HepG2 (cell line): ENCODE measurements around the gene HELZ. TPM values are rescaled to one million over a fixed set of nuclear protein-coding genes. Genes with fewer than 3 reads are reported as not detected.

ENCODE experiments used
- ATAC-seq: fragments of 200-7000 bp; cut with Tn5 transposase; 3 replicates; pipeline ENCODE4 v1.9.1; 2020; ENCODE audit warnings: mild to moderate bottlenecking, moderate library complexity
- BruUV-seq: library from RNA; stranded (reverse); fragments of 400-500 nt; replicated peaks from 2 replicates; lab custom pipeline; 2021; lab: Mats Ljungman, UMichigan
- CTCF ChIA-PET: fragments of 300-600 bp; formaldehyde crosslinking; extraction: SDS; loops from one replicate; lab custom pipeline; 2021; ENCODE audit warnings: low total read pairs, inconsistent platforms, low intra/inter-chr PET ratio; lab: Yijun Ruan, JAX
- POLR2A ChIA-PET: fragments of 350-600 bp; sonication (Branson Sonifier 250); formaldehyde crosslinking; loops from one replicate; lab custom pipeline; 2020; ENCODE audit warnings: antibody characterized with exemption, inconsistent platforms; lab: Yijun Ruan, JAX
- DNase-seq: peaks from one replicate; pipeline ENCODE4 v3.0.0-alpha.2; 2015; ENCODE audit warnings: low spot score
- FAIRE-seq: peaks from 3 replicates; lab custom pipeline; 2011; peaks lifted over from hg19 to GRCh38; lab: Jason Lieb, UNC
- H2AFZ ChIP-seq: one replicate; pipeline ENCODE4 v1.6.1; 2011; ENCODE audit warnings: low read length, inconsistent platforms
- H3K27ac ChIP-seq: fragments of 300-600 bp; 3 replicates; pipeline ENCODE4 v1.8.0; 2011; ENCODE audit warnings: mixed run types, mild to moderate bottlenecking, mixed read lengths, low read length, inconsistent platforms; ENCODE audit not compliant: insufficient read depth; ENCODE audit errors: extremely low read length
- H3K27me3 ChIP-seq, 2 experiments: fragments of 200-600 bp in 1 of 2; 2 replicates in 1 of 2; 3 replicates in 1 of 2; pipeline versions ENCODE4 v1.6.0 to v1.8.0; 2011; ENCODE audit warnings: low read length in 2 of 2, mild to moderate bottlenecking in 2 of 2, moderate library complexity in 2 of 2, inconsistent platforms in 1 of 2; ENCODE audit not compliant: insufficient read depth in 2 of 2, control insufficient read depth in 1 of 2
- H3K36me3 ChIP-seq, 2 experiments: fragments of 200-600 bp in 1 of 2; replicated peaks in 1 of 2; 2 replicates in 1 of 2; 3 replicates in 1 of 2; pipeline versions ENCODE4 v1.5.1 to v1.8.0; 2011; ENCODE audit warnings: low read length in 2 of 2, inconsistent platforms in 1 of 2; ENCODE audit not compliant: insufficient read depth in 2 of 2, control insufficient read depth in 1 of 2
- H3K4me1 ChIP-seq: 2 replicates; pipeline ENCODE4 v1.5.1; 2012; ENCODE audit warnings: low read length, inconsistent platforms; ENCODE audit not compliant: insufficient read depth
- H3K4me2 ChIP-seq: 2 replicates; pipeline ENCODE4 v1.6.0; 2011; ENCODE audit warnings: low read depth, low read length, inconsistent platforms
- H3K4me3 ChIP-seq, 3 experiments: fragments of 200-600 bp in 1 of 3; sonication (generic), shearing (Covaris generic) in 1 of 3; replicated peaks in 1 of 3; 2 replicates each; pipeline ENCODE4 v1.5.1; 2011 to 2016; ENCODE audit warnings: low read length in 3 of 3, inconsistent platforms in 2 of 3, low read depth in 2 of 3, mild to moderate bottlenecking in 2 of 3, control low read depth in 1 of 3, mixed read lengths in 1 of 3; ENCODE audit not compliant: insufficient read depth in 1 of 3
- H3K79me2 ChIP-seq: one replicate; pipeline ENCODE4 v1.6.1; 2011; ENCODE audit warnings: low read length, inconsistent platforms; ENCODE audit not compliant: insufficient read depth
- H3K9ac ChIP-seq: 2 replicates; pipeline ENCODE4 v1.6.0; 2011; ENCODE audit warnings: mild to moderate bottlenecking, low read depth, low read length, inconsistent platforms; ENCODE audit not compliant: insufficient read depth
- H3K9me3 ChIP-seq: 2 replicates; pipeline ENCODE4 v1.5.1; 2012; ENCODE audit warnings: mild to moderate bottlenecking, low read length
- H4K20me1 ChIP-seq: 2 replicates; pipeline ENCODE4 v1.6.0; 2011; ENCODE audit warnings: inconsistent platforms, mild to moderate bottlenecking, low read length, moderate library complexity; ENCODE audit not compliant: insufficient read depth
- ELF4 ChIP-seq: sonication (generic); formaldehyde crosslinking; IDR thresholded peaks from 2 replicates; pipeline ENCODE4 v1.5.0; 2020; ENCODE audit warnings: missing genetic modification reagents, mild to moderate bottlenecking, moderate library complexity, borderline replicate concordance
- GPBP1L1 ChIP-seq: sonication (generic); formaldehyde crosslinking; IDR thresholded peaks from 2 replicates; pipeline ENCODE4 v1.5.0; 2020; ENCODE audit warnings: mild to moderate bottlenecking, missing genetic modification reagents
- HDAC6 ChIP-seq: fragments of 200-600 bp; sonication (generic); IDR thresholded peaks from 2 replicates; pipeline ENCODE4 v1.7.0; 2017; ENCODE audit warnings: mild to moderate bottlenecking, antibody characterized with exemption, low read length, low read depth
- KDM1A ChIP-seq: IDR thresholded peaks from 2 replicates; pipeline ENCODE4 v1.6.1; 2016; ENCODE audit warnings: missing compliant biosample characterization
- SALL1 ChIP-seq: sonication (generic); formaldehyde crosslinking; IDR thresholded peaks from 2 replicates; pipeline ENCODE4 v1.8.0; 2022; ENCODE audit warnings: mild to moderate bottlenecking, missing genetic modification reagents
- TCF7 ChIP-seq: sonication (generic); IDR thresholded peaks from 2 replicates; pipeline ENCODE4 v1.6.1; 2016; ENCODE audit warnings: antibody characterized with exemption, low read depth
- TFE3 ChIP-seq: IDR thresholded peaks from 2 replicates; pipeline ENCODE4 v1.6.1; 2016
- ZBTB10 ChIP-seq: sonication (generic); formaldehyde crosslinking; IDR thresholded peaks from 2 replicates; pipeline ENCODE4 v1.4.0; 2020; ENCODE audit warnings: missing genetic modification reagents, borderline replicate concordance
- ZBTB38 ChIP-seq: sonication (generic); formaldehyde crosslinking; IDR thresholded peaks from 2 replicates; pipeline ENCODE4 v1.5.1; 2020; ENCODE audit warnings: mild to moderate bottlenecking, missing genetic modification reagents
- ZBTB49 ChIP-seq: sonication (generic); formaldehyde crosslinking; IDR thresholded peaks from 2 replicates; pipeline ENCODE4 v1.4.0; 2020; ENCODE audit warnings: missing genetic modification reagents, borderline replicate concordance
- ZNF572 ChIP-seq: sonication (generic); formaldehyde crosslinking; IDR thresholded peaks from 2 replicates; pipeline ENCODE4 v1.5.1; 2020; ENCODE audit warnings: mild to moderate bottlenecking, missing genetic modification reagents
- ZNF777 ChIP-seq: sonication (generic); formaldehyde crosslinking; IDR thresholded peaks from 2 replicates; pipeline ENCODE4 v1.4.0; 2020; ENCODE audit warnings: missing genetic modification reagents
- ZSCAN5A ChIP-seq: sonication (generic); formaldehyde crosslinking; IDR thresholded peaks from 2 replicates; pipeline ENCODE4 v1.8.0; 2022; ENCODE audit warnings: mild to moderate bottlenecking, missing genetic modification reagents, borderline replicate concordance
- WGBS: methylation state at CpG from one replicate; pipeline ENCODE4 v1.1.6; 2017; ENCODE audit warnings: low lambda C conversion rate; 5-methylcytosine and 5-hydroxymethylcytosine counted together
- in situ Hi-C: cut with HindIII; loops from 2 replicates; pipeline ENCODE4 v1.10.0; 2017; ENCODE audit warnings: low pct_unique_long_range_greater_than_20kb; ENCODE audit not compliant: extremely low pct_ligation_motif_present
- intact Hi-C: fragments of 100-400 bp; cut with micrococcal nuclease; formaldehyde crosslinking; loops from one replicate; pipeline ENCODE4 v1.10.0; 2022; ENCODE audit not compliant: unreplicated experiment
- polyA plus RNA-seq, 8 experiments: library from polyadenylated mRNA; depleted of rRNA in 3 of 8; stranded (reverse) in 7 of 8; unstranded in 1 of 8; fragments of >200 nt; fragmentation: Illumina TruSeq in 4 of 8; extraction: Trizol in 4 of 8; gene quantifications; 2 replicates each; pipeline versions ENCODE4 v1.2.1 to v1.2.3, GENCODE V29; 2011 to 2016; ENCODE audit warnings: low read depth in 4 of 8, missing spikeins in 1 of 8, mixed read lengths in 1 of 8; ENCODE audit not compliant: insufficient read depth in 1 of 8
- total RNA-seq, 5 experiments: library from RNA; depleted of rRNA; stranded (reverse); fragments of >200 nt; fragmentation: Illumina TruSeq; extraction: Trizol; gene quantifications; 2 replicates each; pipeline ENCODE4 v1.2.3, GENCODE V29; 2016; ENCODE audit warnings: low read depth in 1 of 5

The HELZ gene
- total and polyA plus RNA-seq, 2 of the 13 experiments (the other 11 are each of a cell fraction or from before 2014, with no cell fraction given) = 35.3 to 52.4 TPM

- ATAC-seq (no peak), FAIRE-seq (no peak), DNase-seq (no peak)
- Histone ChIP-seq H3K9me3 (no peaks in the 10 kb centered on the region), H3K79me2 (no peaks in the 10 kb centered on the region), H3K27ac (no peak overlapping the region), H4K20me1 (no peaks in the 10 kb centered on the region), H3K9ac (no peak overlapping the region), H3K27me3 (no peaks in the 10 kb centered on the region), H2AFZ (no peak overlapping the region), H3K36me3 (no peaks in the 10 kb centered on the region), H3K4me2 (no peak overlapping the region), H3K4me1 (peaks cover 23% of the 10 kb centered on the region), H3K4me3 (no peak overlapping the region)
- no TSS peak for BruUV-seq
- ChIA-PET POLR2A (no interaction called here), CTCF (no interaction called here)
- TF ChIP-seq GPBP1L1 (CRISPR knock-in tag) (no peak), ZBTB10 (CRISPR knock-in tag) (no peak), KDM1A (CRISPR knock-in tag) (no peak), ZBTB38 (no peak), TCF7 (no peak), SALL1 (no peak), TFE3 (CRISPR knock-in tag) (no peak), ZBTB49 (CRISPR knock-in tag) (no peak), ZSCAN5A (CRISPR knock-in tag) (no peak), HDAC6 (no peak), ZNF572 (CRISPR knock-in tag) (no peak), ZNF777 (CRISPR knock-in tag) (no peak), ELF4 (no peak)
- TF ChIP-seq, all 625 proteins: peak for 0
- intact Hi-C loops (no loop called here), in situ Hi-C loops (no loop called here)
- 51% methylated on average over 7 of the region's 7 CpGs for WGBS
Observed at GRCh38 chr17:67266496-67266895, 21.5 kb upstream of the HELZ start.
